ENCODE results near the gene ZNF423.
"Not testable (repeated sequence)": the region's sequence is repeated elsewhere in the genome, so short reads cannot be mapped to it uniquely, and the experiment has no call there.

Gene ZNF423

GRCh38 chr16:49567950-49568349, 288.0 kb downstream of the ZNF423 start:
- H3K4me3 ChIP-seq (ENCODE audit: low read depth, low read length) = no peak overlapping the region
- TF ChIP-seq CTCF (IDR thresholded peaks at IDR 0.05; ENCODE audit: borderline replicate concordance, insufficient read depth, low read depth, low read length) = no peak

- H3K4me3 ChIP-seq (ENCODE audit: low read depth, low read length) = no peak overlapping the region
- TF ChIP-seq CTCF (IDR thresholded peaks at IDR 0.05; ENCODE audit: borderline replicate concordance, insufficient read depth, low read depth, low read length) = no peak
These were observed 289.5 kb downstream of the ZNF423 start for GRCh38 chr16:49566432-49566831.

GRCh38 chr16:49564496-49565229, 291.2 kb downstream of the ZNF423 start:
- no peak overlapping the region for H3K4me3 ChIP-seq (ENCODE audit: low read depth, low read length)
- no peak for TF ChIP-seq CTCF (IDR thresholded peaks at IDR 0.05; ENCODE audit: borderline replicate concordance, insufficient read depth, low read depth, low read length)

GRCh38 chr16:49563666-49564065, 292.2 kb downstream of the ZNF423 start:
- H3K4me3 ChIP-seq (ENCODE audit: low read depth, low read length) = no peak overlapping the region
- TF ChIP-seq CTCF (IDR thresholded peaks at IDR 0.05; ENCODE audit: borderline replicate concordance, insufficient read depth, low read depth, low read length) = no peak

- not testable (repeated sequence) for H3K4me3 ChIP-seq (ENCODE audit: low read depth, low read length)
These were observed 293.0 kb downstream of the ZNF423 start for GRCh38 chr16:49562894-49563293.

GRCh38 chr16:49562228-49562627, 293.7 kb downstream of the ZNF423 start:
- TF ChIP-seq CTCF (IDR thresholded peaks at IDR 0.05; ENCODE audit: borderline replicate concordance, insufficient read depth, low read depth, low read length) = no peak
- no peak overlapping the region for H3K4me3 ChIP-seq (ENCODE audit: low read depth, low read length)

- no peak overlapping the region for H3K4me3 ChIP-seq (ENCODE audit: low read depth, low read length)
- TF ChIP-seq CTCF (IDR thresholded peaks at IDR 0.05; ENCODE audit: borderline replicate concordance, insufficient read depth, low read depth, low read length) = no peak
These were observed 295.7 kb downstream of the ZNF423 start for GRCh38 chr16:49560004-49560830.

Data from GM12875 (cell line).